Endothelial cell of umbilical vein (primary cell): Measurements from ENCODE around the gene CCR5AS.

Source experiments
- BruUV-seq: library from RNA; stranded (reverse); fragments of 400-500 nt; replicated peaks from 2 replicates; lab custom pipeline; 2021; lab: Mats Ljungman, UMichigan
- CTCF ChIA-PET: fragments of 300-600, 350-600 bp; sonication (Branson Sonifier 250); formaldehyde crosslinking; loops from one replicate; lab custom pipeline; 2021; ENCODE audit warnings: antibody characterized with exemption, inconsistent platforms; lab: Charles Lee
- POLR2A ChIA-PET: fragments of 300-600, 350-600 bp; sonication (Branson Sonifier 250); formaldehyde crosslinking; loops from one replicate; lab custom pipeline; 2021; ENCODE audit warnings: antibody characterized with exemption, inconsistent platforms; lab: Charles Lee
- DNase-seq: peaks from one replicate; pipeline ENCODE4 v3.0.0-alpha.2; 2011; ENCODE audit warnings: low read depth, low spot score
- FAIRE-seq: peaks from 2 replicates; lab custom pipeline; 2011; peaks lifted over from hg19 to GRCh38; lab: Jason Lieb, UNC
- H2AFZ ChIP-seq: 2 replicates; pipeline ENCODE4 v1.6.0; 2012; ENCODE audit warnings: low read depth, low read length, control low read depth, inconsistent platforms
- H3K27ac ChIP-seq: 2 replicates; pipeline ENCODE4 v1.5.1; 2011; ENCODE audit warnings: low read depth, mild to moderate bottlenecking, control low read depth, low read length, moderate library complexity; ENCODE audit not compliant: insufficient read depth
- H3K27me3 ChIP-seq, 2 experiments: 2 replicates each; pipeline versions ENCODE4 v1.6.0 to v1.6.1; 2011; ENCODE audit warnings: low read length in 2 of 2, mixed read lengths in 1 of 2; ENCODE audit not compliant: control insufficient read depth in 2 of 2, insufficient read depth in 2 of 2
- H3K36me3 ChIP-seq, 2 experiments: 2 replicates in 1 of 2; 3 replicates in 1 of 2; pipeline ENCODE4 v1.5.1; 2011; ENCODE audit warnings: low read length in 2 of 2, mild to moderate bottlenecking in 1 of 2, moderate library complexity in 1 of 2; ENCODE audit not compliant: control insufficient read depth in 2 of 2, insufficient read depth in 2 of 2; ENCODE audit errors: extremely low read depth in 1 of 2
- H3K4me1 ChIP-seq: 3 replicates; pipeline ENCODE4 v1.5.1; 2011; ENCODE audit warnings: mild to moderate bottlenecking, low read length; ENCODE audit not compliant: control insufficient read depth, insufficient read depth; ENCODE audit errors: extremely low read depth
- H3K4me2 ChIP-seq: 2 replicates; pipeline ENCODE4 v1.6.1; 2011; ENCODE audit warnings: low read length, control low read depth, mixed read lengths; ENCODE audit not compliant: insufficient read depth
- H3K4me3 ChIP-seq, 3 experiments: fragments of 200-600 bp in 1 of 3; sonication (generic), shearing (Covaris generic) in 1 of 3; replicated peaks in 1 of 3; 2 replicates each; pipeline ENCODE4 v1.5.1; 2011 to 2016; ENCODE audit warnings: control low read depth in 3 of 3, low read length in 3 of 3, mild to moderate bottlenecking in 2 of 3, inconsistent platforms in 1 of 3, low read depth in 1 of 3, moderate library complexity in 1 of 3; ENCODE audit not compliant: insufficient read depth in 1 of 3
- H3K79me2 ChIP-seq: 2 replicates; pipeline ENCODE4 v1.6.0; 2012; ENCODE audit warnings: low read length, inconsistent platforms; ENCODE audit not compliant: control insufficient read depth, insufficient read depth
- H3K9ac ChIP-seq: replicated peaks from 2 replicates; pipeline ENCODE3; 2011; ENCODE audit warnings: low read length, control low read depth; ENCODE audit not compliant: insufficient read depth; ENCODE audit errors: extremely low read depth
- H3K9me1 ChIP-seq: replicated peaks from 3 replicates; pipeline ENCODE4 v1.6.0; 2011; ENCODE audit warnings: mild to moderate bottlenecking, low read length; ENCODE audit not compliant: control insufficient read depth, insufficient read depth; ENCODE audit errors: extremely low read depth
- H3K9me3 ChIP-seq: replicated peaks from 2 replicates; pipeline ENCODE4 v1.5.1; 2012; ENCODE audit warnings: low read length, inconsistent platforms; ENCODE audit not compliant: control insufficient read depth, insufficient read depth
- H4K20me1 ChIP-seq: replicated peaks from 2 replicates; pipeline ENCODE3; 2011; ENCODE audit warnings: mild to moderate bottlenecking, low read length; ENCODE audit not compliant: control insufficient read depth, insufficient read depth; ENCODE audit errors: extremely low read depth
- EZH2 ChIP-seq: IDR thresholded peaks from 2 replicates; pipeline ENCODE4 v1.6.1; 2012; ENCODE audit warnings: borderline replicate concordance, low read depth, mild to moderate bottlenecking, moderate library complexity, low read length, inconsistent platforms; ENCODE audit not compliant: severe bottlenecking
- FOS ChIP-seq: IDR thresholded peaks from 2 replicates; pipeline ENCODE4 v1.6.1; 2011; ENCODE audit warnings: mild to moderate bottlenecking, low read length, moderate library complexity, borderline replicate concordance; ENCODE audit not compliant: insufficient read depth
- GATA2 ChIP-seq: IDR thresholded peaks from 2 replicates; pipeline ENCODE4 v1.7.0; 2011; ENCODE audit warnings: low read depth, mild to moderate bottlenecking, moderate library complexity, mixed read lengths, low read length; ENCODE audit not compliant: insufficient read length, insufficient read depth
- JUN ChIP-seq: IDR thresholded peaks from 2 replicates; pipeline ENCODE4 v1.6.1; 2011; ENCODE audit warnings: borderline replicate concordance, low read depth; ENCODE audit not compliant: insufficient read length, insufficient read depth
- MYC ChIP-seq: IDR thresholded peaks from one replicate; pipeline ENCODE4 v1.6.1; 2011; ENCODE audit warnings: mild to moderate bottlenecking, low read depth, low read length
- POLR2A ChIP-seq: IDR thresholded peaks from 2 replicates; pipeline ENCODE4 v1.6.1; 2012; ENCODE audit warnings: low read depth, mild to moderate bottlenecking, control low read depth, low read length
- POLR2AphosphoS5 ChIP-seq: IDR thresholded peaks from 2 replicates; pipeline ENCODE4 v1.6.1; 2012; ENCODE audit warnings: low read depth, mild to moderate bottlenecking, control low read depth, low read length, moderate library complexity; ENCODE audit not compliant: insufficient read depth
- dilution Hi-C: fragments of 300-500 bp; cut with MboI; formaldehyde crosslinking; loops from one replicate; pipeline ENCODE4 v1.15.0; 2019; ENCODE audit warnings: low sequenced_read_pairs; ENCODE audit not compliant: extremely low pct_ligation_motif_present
- intact Hi-C: fragments of 100-400 bp; cut with micrococcal nuclease; formaldehyde crosslinking; loops from one replicate; pipeline ENCODE4 v1.10.0; 2022
- TF ChIP-seq, protein P1 (sequence below): IDR thresholded peaks from 2 replicates; pipeline ENCODE4 v1.6.1; 2011; ENCODE audit not compliant: insufficient read depth, insufficient read length
- TF ChIP-seq, protein P2 (sequence below), 2 donors: IDR thresholded peaks; 1 replicate in 1 of 2; 2 replicates in 1 of 2; pipeline ENCODE4 v1.5.1; 2011; ENCODE audit warnings: low read length in 2 of 2, mild to moderate bottlenecking in 2 of 2, moderate library complexity in 2 of 2, control low read depth in 1 of 2, inconsistent platforms in 1 of 2, low read depth in 1 of 2; ENCODE audit not compliant: insufficient read depth in 1 of 2; ENCODE audit errors: extremely low read depth in 1 of 2

The CCR5AS gene

DNA sequence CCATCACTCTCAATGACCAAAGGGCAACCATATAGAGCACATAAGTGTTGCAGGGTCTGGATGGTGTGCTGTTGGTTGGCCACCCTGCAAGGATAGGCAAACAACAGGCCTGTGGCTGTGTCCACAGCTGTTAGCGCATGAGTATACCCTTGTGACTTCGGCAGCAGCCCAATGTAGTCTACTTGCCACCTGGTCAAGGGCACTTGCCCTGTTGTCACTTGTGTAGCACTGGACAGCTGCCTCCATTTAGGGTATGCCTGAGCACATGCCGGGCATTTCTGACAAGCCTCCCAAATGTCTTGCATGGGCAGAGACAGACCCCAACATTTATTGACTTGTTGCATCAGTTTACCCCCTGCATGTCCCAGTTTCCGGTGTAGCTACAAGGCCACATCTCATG lies 12.9 kb upstream of the CCR5AS start:
- TF ChIP-seq, protein P1, sequence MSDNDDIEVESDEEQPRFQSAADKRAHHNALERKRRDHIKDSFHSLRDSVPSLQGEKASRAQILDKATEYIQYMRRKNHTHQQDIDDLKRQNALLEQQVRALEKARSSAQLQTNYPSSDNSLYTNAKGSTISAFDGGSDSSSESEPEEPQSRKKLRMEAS, result no peak
- TF ChIP-seq MYC (no peak), EZH2 (no peak), JUN (no peak)
- no TSS peak for BruUV-seq
- Histone ChIP-seq H3K9ac (no peak overlapping the region), H3K79me2 (no peaks in the 10 kb centered on the region), H3K27ac (no peak overlapping the region), H2AFZ (no peak overlapping the region), H3K4me2 (no peak overlapping the region), H3K9me1 (no peaks in the 10 kb centered on the region), H3K36me3 (no peaks in the 10 kb centered on the region), H3K4me1 (no peaks in the 10 kb centered on the region), H3K4me3 (no peak overlapping the region), H3K9me3 (no peaks in the 10 kb centered on the region), H4K20me1 (no peaks in the 10 kb centered on the region), H3K27me3 (no peaks in the 10 kb centered on the region)
- dilution Hi-C loops, result no loop called here
- CTCF ChIA-PET, result interaction anchor here (1.1 kb wide), 1 partner anchor 7 kb away, joined by 3 read pairs; no protein-coding TSS in a partner anchor
- FAIRE-seq, result no peak
- intact Hi-C loops, result loop anchor here (10.0 kb wide), 1 partner anchor 205 kb away; no protein-coding TSS in a partner anchor
- POLR2A ChIA-PET, result no interaction called here
- DNase-seq, result no peak

DNA sequence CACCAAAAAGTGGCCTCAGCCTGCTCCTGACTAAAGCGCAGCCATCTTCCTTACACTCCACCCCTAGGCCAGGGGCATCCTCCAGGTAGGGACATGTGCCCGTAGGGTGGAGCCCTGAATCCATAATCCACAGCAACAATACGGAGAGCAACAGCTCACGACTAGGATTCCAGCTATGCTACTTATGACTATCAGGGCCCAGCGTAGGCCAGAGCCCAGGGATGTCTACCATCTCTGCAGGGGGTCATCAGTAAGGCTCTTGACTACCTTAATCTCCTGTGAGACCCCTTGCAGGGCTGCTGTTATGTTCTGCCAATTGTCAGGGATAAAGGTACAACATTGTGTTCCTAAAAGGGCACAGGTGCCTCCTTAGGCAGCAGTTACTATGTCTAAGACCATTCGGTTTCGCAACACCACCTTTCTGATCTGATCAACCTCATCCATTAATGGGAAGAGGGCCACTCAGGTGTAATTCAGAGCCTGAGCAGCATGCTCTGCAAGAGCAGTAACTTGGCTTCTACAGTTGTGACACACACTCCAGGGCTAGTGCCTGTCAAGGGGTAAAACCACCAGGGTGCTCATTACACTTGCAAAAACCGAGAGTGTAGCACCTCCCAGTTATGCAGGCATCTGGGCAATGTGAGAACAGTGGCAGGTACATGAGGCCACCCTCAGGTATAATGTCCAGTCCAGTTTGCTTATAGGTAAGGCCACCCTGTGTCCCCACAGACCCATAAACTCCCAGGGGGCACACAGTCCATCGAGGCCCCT lies 11.2 kb upstream of the CCR5AS start:
- no peaks in the 10 kb centered on the region for H4K20me1 ChIP-seq
- no peak overlapping the region for H3K9ac ChIP-seq
- no TSS peak for BruUV-seq
- H3K27ac ChIP-seq, result no peak overlapping the region
- DNase-seq (no peak), FAIRE-seq (no peak)
- no peaks in the 10 kb centered on the region for H3K9me1 ChIP-seq
- no peaks in the 10 kb centered on the region for H3K27me3 ChIP-seq
- no peak overlapping the region for H3K4me3 ChIP-seq
- H3K36me3 ChIP-seq, result no peaks in the 10 kb centered on the region
- POLR2A ChIA-PET, result no interaction called here
- peaks cover 10% of the 10 kb centered on the region for H3K4me1 ChIP-seq
- intact Hi-C loops, result no loop called here
- H3K9me3 ChIP-seq, result no peaks in the 10 kb centered on the region
- dilution Hi-C loops, result no loop called here
- TF ChIP-seq POLR2AphosphoS5, result no peak
- TF ChIP-seq, protein P2, sequence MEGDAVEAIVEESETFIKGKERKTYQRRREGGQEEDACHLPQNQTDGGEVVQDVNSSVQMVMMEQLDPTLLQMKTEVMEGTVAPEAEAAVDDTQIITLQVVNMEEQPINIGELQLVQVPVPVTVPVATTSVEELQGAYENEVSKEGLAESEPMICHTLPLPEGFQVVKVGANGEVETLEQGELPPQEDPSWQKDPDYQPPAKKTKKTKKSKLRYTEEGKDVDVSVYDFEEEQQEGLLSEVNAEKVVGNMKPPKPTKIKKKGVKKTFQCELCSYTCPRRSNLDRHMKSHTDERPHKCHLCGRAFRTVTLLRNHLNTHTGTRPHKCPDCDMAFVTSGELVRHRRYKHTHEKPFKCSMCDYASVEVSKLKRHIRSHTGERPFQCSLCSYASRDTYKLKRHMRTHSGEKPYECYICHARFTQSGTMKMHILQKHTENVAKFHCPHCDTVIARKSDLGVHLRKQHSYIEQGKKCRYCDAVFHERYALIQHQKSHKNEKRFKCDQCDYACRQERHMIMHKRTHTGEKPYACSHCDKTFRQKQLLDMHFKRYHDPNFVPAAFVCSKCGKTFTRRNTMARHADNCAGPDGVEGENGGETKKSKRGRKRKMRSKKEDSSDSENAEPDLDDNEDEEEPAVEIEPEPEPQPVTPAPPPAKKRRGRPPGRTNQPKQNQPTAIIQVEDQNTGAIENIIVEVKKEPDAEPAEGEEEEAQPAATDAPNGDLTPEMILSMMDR (IDR thresholded peaks at IDR 0.05; ENCODE audit: extremely low read depth in 1 of 2, insufficient read depth in 1 of 2, low read depth in 1 of 2, low read length in 2 of 2), result no peak
- no peak for TF ChIP-seq POLR2A
- TF ChIP-seq FOS, result no peak
- TF ChIP-seq, protein P1, result no peak
- no peak for TF ChIP-seq JUN
- no peak for TF ChIP-seq EZH2
- TF ChIP-seq GATA2, result no peak
- no peak for TF ChIP-seq MYC
- H3K4me2 ChIP-seq, result no peak overlapping the region
- H3K79me2 ChIP-seq, result no peaks in the 10 kb centered on the region
- CTCF ChIA-PET, result no interaction called here
- no peak overlapping the region for H2AFZ ChIP-seq
